GM12878 (cell line): ENCODE results near the gene GRIK5. TPM values are rescaled to one million over a fixed set of nuclear protein-coding genes. Genes with fewer than 3 reads are reported as not detected.

Source experiments
- ATAC-seq: fragments of 200-7000 bp; cut with Tn5 transposase; 3 replicates; pipeline ENCODE4 v1.9.1; 2020; ENCODE audit warnings: mild to moderate bottlenecking, moderate library complexity
- BruUV-seq: library from RNA; stranded (reverse); fragments of 400-500 nt; replicated peaks from 2 replicates; lab custom pipeline; 2021; lab: Mats Ljungman, UMichigan
- CTCF ChIA-PET: fragments of 300-600 bp; sonication (Branson Sonifier 250); formaldehyde crosslinking; extraction: SDS; loops from one replicate; lab custom pipeline; 2021; ENCODE audit warnings: inconsistent platforms; lab: Yijun Ruan, JAX
- POLR2A ChIA-PET: fragments of 350-600 bp; formaldehyde crosslinking; extraction: SDS; loops from one replicate; lab custom pipeline; 2021; ENCODE audit warnings: inconsistent platforms; lab: Charles Lee
- RAD21 ChIA-PET: fragments of 300-600 bp; sonication (Branson Sonifier 250); formaldehyde crosslinking; loops from one replicate; lab custom pipeline; 2023; ENCODE audit warnings: antibody characterized with exemption; ENCODE audit not compliant: unreplicated experiment; lab: Charles Lee
- SMC1A ChIA-PET: fragments of 300-600 bp; sonication (Branson Sonifier 250); formaldehyde crosslinking; loops from one replicate; lab custom pipeline; 2023; ENCODE audit not compliant: unreplicated experiment, uncharacterized antibody; lab: Charles Lee
- DNase-seq: peaks from one replicate; pipeline ENCODE4 v3.0.0-alpha.2; 2011; ENCODE audit warnings: low read depth, low spot score
- FAIRE-seq: peaks from 3 replicates; lab custom pipeline; 2011; peaks lifted over from hg19 to GRCh38; lab: Jason Lieb, UNC
- H2AFZ ChIP-seq: 2 replicates; pipeline ENCODE4 v1.6.0; 2011; ENCODE audit warnings: low read depth, low read length, control low read depth; ENCODE audit not compliant: control insufficient read depth
- H3K27ac ChIP-seq: 2 replicates; pipeline ENCODE4 v1.5.1; 2011; ENCODE audit warnings: control low read depth; ENCODE audit not compliant: control insufficient read depth, insufficient read depth
- H3K27me3 ChIP-seq, 2 experiments: replicated peaks in 1 of 2; 2 replicates each; pipeline versions ENCODE4 v1.6.0 to v1.6.1; 2011; ENCODE audit warnings: low read length in 1 of 2; ENCODE audit not compliant: control insufficient read depth in 2 of 2, insufficient read depth in 2 of 2
- H3K36me3 ChIP-seq, 2 experiments: 2 replicates each; pipeline ENCODE4 v1.5.1; 2011; ENCODE audit warnings: low read length in 1 of 2; ENCODE audit not compliant: control insufficient read depth in 2 of 2, insufficient read depth in 2 of 2
- H3K4me1 ChIP-seq: 2 replicates; pipeline ENCODE4 v1.6.1; 2011; ENCODE audit warnings: mild to moderate bottlenecking, low read length, moderate library complexity, mixed read lengths; ENCODE audit not compliant: control insufficient read depth, insufficient read depth
- H3K4me2 ChIP-seq: 2 replicates; pipeline ENCODE4 v1.6.0; 2011; ENCODE audit warnings: control low read depth; ENCODE audit not compliant: control insufficient read depth, insufficient read depth
- H3K4me3 ChIP-seq: fragments of 200-600 bp; sonication (generic); 2 replicates; pipeline ENCODE4 v1.5.1; 2016
- H3K79me2 ChIP-seq: 2 replicates; pipeline ENCODE4 v1.6.0; 2011; ENCODE audit warnings: low read length; ENCODE audit not compliant: control insufficient read depth, insufficient read depth
- H3K9ac ChIP-seq: 2 replicates; pipeline ENCODE4 v1.8.0; 2011; ENCODE audit warnings: low read length, control low read depth, mixed read lengths; ENCODE audit not compliant: control insufficient read depth, insufficient read depth
- H3K9me3 ChIP-seq: replicated peaks from 3 replicates; pipeline ENCODE4 v1.5.1; 2011; ENCODE audit warnings: mild to moderate bottlenecking, low read length; ENCODE audit not compliant: control insufficient read depth, insufficient read depth
- H4K20me1 ChIP-seq: 2 replicates; pipeline ENCODE4 v1.6.0; 2011; ENCODE audit not compliant: control insufficient read depth, insufficient read depth
- CBX3 ChIP-seq: fragments of 200-600 bp; sonication (generic); IDR thresholded peaks from 2 replicates; pipeline ENCODE4 v1.6.1; 2016; ENCODE audit warnings: low read depth, borderline replicate concordance
- CEBPB ChIP-seq, 2 experiments: fragments of 150-350 bp in 1 of 2; IDR thresholded peaks; 2 replicates each; pipeline ENCODE4 v1.6.1; 2012 to 2014; ENCODE audit warnings: low read depth in 2 of 2, low read length in 2 of 2, borderline replicate concordance in 1 of 2, inconsistent platforms in 1 of 2
- CREM ChIP-seq: IDR thresholded peaks from 2 replicates; pipeline ENCODE4 v1.6.1; 2014; ENCODE audit warnings: antibody characterized with exemption, low read depth
- DPF2 ChIP-seq: fragments of 450-650 bp; IDR thresholded peaks from 2 replicates; pipeline ENCODE4 v1.6.1; 2017; ENCODE audit warnings: mild to moderate bottlenecking
- KAT2A ChIP-seq: conservative IDR thresholded peaks from 2 replicates; pipeline ENCODE4 v1.6.1; 2011; ENCODE audit warnings: low read depth, low read length; ENCODE audit not compliant: control insufficient read depth
- PBX3 ChIP-seq: IDR thresholded peaks from 2 replicates; pipeline ENCODE4 v1.6.1; 2011; ENCODE audit warnings: mild to moderate bottlenecking, low read depth, low read length, moderate library complexity; ENCODE audit not compliant: insufficient replicate concordance
- PRDM15 ChIP-seq: fragments of 450-650 bp; formaldehyde crosslinking; IDR thresholded peaks from 2 replicates; pipeline ENCODE4 v1.4.0; 2020; ENCODE audit warnings: mild to moderate bottlenecking, moderate library complexity
- RBBP5 ChIP-seq: fragments of 200-600 bp; sonication (generic); conservative IDR thresholded peaks from 2 replicates; pipeline ENCODE4 v1.6.1; 2016
- RCOR1 ChIP-seq: conservative IDR thresholded peaks from 2 replicates; pipeline ENCODE4 v1.6.1; 2012; ENCODE audit warnings: low read depth, low read length, improper control_type of control experiment
- SUZ12 ChIP-seq: fragments of 200-600 bp; sonication (generic); IDR thresholded peaks from one replicate; pipeline ENCODE4 v1.6.1; 2018; ENCODE audit warnings: antibody characterized with exemption, mild to moderate bottlenecking; ENCODE audit not compliant: unreplicated experiment
- WGBS: methylation state at CpG from one replicate; pipeline ENCODE4 v1.1.6; 2016; ENCODE audit warnings: low lambda C conversion rate; ENCODE audit not compliant: insufficient replicate concordance, insufficient coverage; ENCODE audit errors: missing lambda C conversion rate; 5-methylcytosine and 5-hydroxymethylcytosine counted together
- in situ Hi-C: fragments of 300-500 bp; cut with MboI; formaldehyde crosslinking; loops from 9 replicates; pipeline ENCODE4 v1.14.3; 2018; ENCODE audit warnings: mixed read lengths
- intact Hi-C: fragments of 100-400 bp; cut with micrococcal nuclease; formaldehyde crosslinking; loops from one replicate; pipeline ENCODE4 v1.14.2; 2022; ENCODE audit not compliant: unreplicated experiment
- polyA plus RNA-seq, 11 experiments: library from polyadenylated mRNA; depleted of rRNA in 4 of 11; unstranded in 6 of 11; stranded (reverse) in 5 of 11; fragments of >200 nt; fragmentation: Nextera tagmentation in 4 of 11; fragmentation: Illumina TruSeq in 1 of 11; extraction: Ambion mirVana in 4 of 11; extraction: Trizol in 1 of 11; gene quantifications; 1 replicate in 1 of 11; 2 replicates in 10 of 11; pipeline versions ENCODE4 v1.2.1 to v1.2.3, GENCODE V29; 2011 to 2016; ENCODE audit warnings: inconsistent platforms in 2 of 11, missing spikeins in 2 of 11, low read depth in 1 of 11
- total RNA-seq, 4 experiments: library from RNA; depleted of rRNA in 3 of 4; stranded (reverse); fragments of >200 nt in 3 of 4; fragmentation: Illumina TruSeq in 1 of 4; extraction: Trizol in 1 of 4; gene quantifications; 2 replicates each; pipeline versions ENCODE4 v1.2.1 to v1.2.3, GENCODE V29; 2013 to 2021
- TF ChIP-seq, protein P1 (sequence below): IDR thresholded peaks from 2 replicates; pipeline ENCODE4 v1.6.1; 2012; ENCODE audit warnings: low read depth, low read length, improper control_type of control experiment

GRIK5 gene
- total and polyA plus RNA-seq, 10 of the 15 experiments (the other 5 are each of a cell fraction or from before 2014, with no cell fraction given) = 0.03 to 0.23 (median 0.07) TPM; not detected in 3

DNA sequence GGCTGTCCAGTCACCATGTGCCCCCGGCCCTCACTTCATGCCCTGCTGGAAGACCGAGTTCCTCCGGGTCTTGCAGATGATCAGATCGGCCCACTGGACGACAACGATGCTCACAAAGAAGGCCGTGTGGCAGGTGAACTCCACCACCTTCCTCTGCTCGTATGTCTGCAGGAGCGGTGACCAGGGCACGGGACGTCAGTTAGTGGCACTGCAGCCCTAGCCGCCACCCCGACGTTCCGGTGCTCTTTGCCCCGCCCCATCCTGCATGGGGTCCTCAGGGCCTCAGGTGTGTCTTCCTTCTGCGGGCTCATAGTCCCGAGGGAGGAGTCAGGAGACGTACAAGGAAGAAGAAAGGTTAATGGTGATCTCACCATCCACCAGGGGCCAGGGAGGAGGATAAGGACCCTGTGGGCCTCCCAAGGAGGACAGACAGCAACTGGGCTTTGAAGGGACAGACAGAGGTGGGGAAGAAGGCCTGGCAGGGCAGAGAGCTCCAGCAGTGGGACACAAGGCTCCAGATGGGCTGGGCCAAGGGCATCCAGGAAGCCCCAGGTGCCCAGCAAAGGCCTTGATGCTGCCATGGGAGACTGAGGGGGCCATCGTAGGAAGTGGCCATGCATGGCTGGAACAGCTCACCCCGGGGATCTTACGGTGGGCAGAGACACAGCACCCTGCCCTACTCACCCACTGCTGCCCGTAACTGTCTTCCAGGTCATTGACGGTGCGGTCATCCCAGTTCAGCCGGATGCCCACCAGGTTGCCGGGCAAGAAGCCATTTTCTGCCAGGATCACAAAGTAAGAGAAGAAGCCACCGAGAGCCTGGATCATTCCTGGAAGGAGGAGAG, 101.0 kb downstream of the GRIK5 start (continued):
- TF ChIP-seq, protein P1, sequence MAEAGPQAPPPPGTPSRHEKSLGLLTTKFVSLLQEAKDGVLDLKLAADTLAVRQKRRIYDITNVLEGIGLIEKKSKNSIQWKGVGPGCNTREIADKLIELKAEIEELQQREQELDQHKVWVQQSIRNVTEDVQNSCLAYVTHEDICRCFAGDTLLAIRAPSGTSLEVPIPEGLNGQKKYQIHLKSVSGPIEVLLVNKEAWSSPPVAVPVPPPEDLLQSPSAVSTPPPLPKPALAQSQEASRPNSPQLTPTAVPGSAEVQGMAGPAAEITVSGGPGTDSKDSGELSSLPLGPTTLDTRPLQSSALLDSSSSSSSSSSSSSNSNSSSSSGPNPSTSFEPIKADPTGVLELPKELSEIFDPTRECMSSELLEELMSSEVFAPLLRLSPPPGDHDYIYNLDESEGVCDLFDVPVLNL = no peak
- TF ChIP-seq KAT2A (no peak), DPF2 (no peak), RCOR1 (no peak)

DNA sequence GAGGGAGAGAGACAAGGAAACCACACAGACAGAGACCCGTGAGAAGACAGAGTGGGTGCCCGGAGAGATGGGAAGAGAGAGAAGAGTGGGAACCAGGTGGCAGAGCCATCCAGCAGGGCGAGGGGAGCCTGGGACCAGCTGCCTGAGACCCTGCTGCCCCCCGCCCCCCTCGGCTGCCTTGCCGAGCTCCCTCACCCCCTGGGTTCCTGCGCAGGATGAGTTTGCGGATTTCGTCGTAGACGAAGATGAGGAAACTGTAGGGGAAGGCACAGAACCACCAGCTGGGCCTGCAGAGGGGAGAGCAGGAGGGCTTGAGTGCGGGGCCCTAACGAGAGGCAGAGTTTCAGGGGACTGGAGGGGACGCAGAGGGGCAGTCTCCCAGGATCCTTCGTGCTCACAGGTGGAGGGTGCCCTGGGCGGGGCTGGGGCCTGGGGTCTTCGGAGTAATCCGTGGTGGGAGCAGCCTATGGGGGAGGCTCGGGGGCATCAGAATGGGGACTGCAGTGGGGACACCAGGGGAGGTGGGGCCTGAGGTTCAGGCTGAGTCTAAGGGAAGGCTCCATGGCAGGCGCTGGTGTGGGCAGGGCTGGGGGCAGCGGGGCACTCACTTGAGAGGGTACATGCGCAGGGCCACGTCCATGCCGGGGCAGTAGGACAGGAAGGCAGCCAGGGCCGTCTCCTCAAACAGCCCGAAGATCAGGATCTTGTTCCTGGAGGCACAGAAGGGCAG, 102.8 kb downstream of the GRIK5 start:
- no peaks in the 10 kb centered on the region for H3K36me3 ChIP-seq
- no peaks in the 10 kb centered on the region for H3K79me2 ChIP-seq
- DNase-seq (no peak), FAIRE-seq (no peak), ATAC-seq (no peak)
- H3K27me3 ChIP-seq = no peaks in the 10 kb centered on the region; a peak in 3 of 4 replicates
- ChIA-PET POLR2A (no interaction called here), RAD21 (no interaction called here), CTCF (no interaction called here), SMC1A (no interaction called here)
- in situ Hi-C loops (no loop called here), intact Hi-C loops (no loop called here)
- H3K4me1 ChIP-seq = no peaks in the 10 kb centered on the region
- no peaks in the 10 kb centered on the region for H4K20me1 ChIP-seq
- no TSS peak for BruUV-seq
- H3K9ac ChIP-seq = no peak overlapping the region
- H3K27ac ChIP-seq = no peak overlapping the region
- H3K4me3 ChIP-seq = no peak overlapping the region
- 39% methylated on average over 20 of the region's 26 CpGs for WGBS
- H3K4me2 ChIP-seq = no peak overlapping the region
- H2AFZ ChIP-seq = no peak overlapping the region
- H3K9me3 ChIP-seq = no peaks in the 10 kb centered on the region
- TF ChIP-seq SUZ12 (no peak), PBX3 (no peak), RBBP5 (no peak), PRDM15 (CRISPR knock-in tag) (no peak), CEBPB (IDR thresholded peaks at IDR 0.05; ENCODE audit: borderline replicate concordance in 1 of 2, low read depth in 2 of 2, low read length in 2 of 2) (no peak), CBX3 (no peak), CREM (no peak)
